AG04449 (cell line): ENCODE measurements around the gene PATE4.
"Not testable (repeated sequence)": the region's sequence is repeated elsewhere in the genome, so short reads cannot be mapped to it uniquely, and the experiment has no call there.

Experiments used
- CTCF ChIA-PET: fragments of 350-600 bp; formaldehyde crosslinking; extraction: SDS; loops from one replicate; lab custom pipeline; 2021; ENCODE audit warnings: antibody characterized with exemption; lab: Yijun Ruan, JAX
- POLR2A ChIA-PET: fragments of 400-600, 350-600 bp; formaldehyde crosslinking; extraction: SDS; loops from one replicate; lab custom pipeline; 2020; ENCODE audit warnings: antibody characterized with exemption, inconsistent platforms; lab: Yijun Ruan, JAX
- DNase-seq: peaks from one replicate; pipeline ENCODE4 v3.0.0-alpha.2; 2010; ENCODE audit warnings: low read depth, low spot score
- H3K4me3 ChIP-seq: 2 replicates; pipeline ENCODE4 v1.5.1; 2011; ENCODE audit warnings: low read depth, mild to moderate bottlenecking, control low read depth, low read length
- CTCF ChIP-seq: IDR thresholded peaks from one replicate; pipeline ENCODE4 v1.5.1; 2011; ENCODE audit warnings: mild to moderate bottlenecking, moderate library complexity, low read length, control low read depth, inconsistent platforms; ENCODE audit not compliant: insufficient read depth; ENCODE audit errors: missing control alignments

The PATE4 gene

GRCh38 chr11:125802387-125802786, 30.7 kb upstream of the PATE4 start:
- H3K4me3 ChIP-seq = no peak overlapping the region
- ChIA-PET CTCF (no interaction called here), POLR2A (no interaction called here)
- no peak for TF ChIP-seq CTCF
- DNase-seq = no peak

- no peak for TF ChIP-seq CTCF
- CTCF ChIA-PET = no interaction called here
- no peak overlapping the region for H3K4me3 ChIP-seq
- POLR2A ChIA-PET = no interaction called here
- no peak for DNase-seq
These were observed 25.2 kb upstream of the PATE4 start for GRCh38 chr11:125807909-125808308.

- CTCF ChIA-PET = no interaction called here
- POLR2A ChIA-PET = no interaction called here
- no peak for DNase-seq
- H3K4me3 ChIP-seq = no peak overlapping the region
- no peak for TF ChIP-seq CTCF
These were observed 2.6 kb downstream of the PATE4 start for GRCh38 chr11:125835748-125836147.

- CTCF ChIA-PET = no interaction called here
- TF ChIP-seq CTCF = no peak
These were observed 9.3 kb downstream of the PATE4 start for GRCh38 chr11:125842321-125842948.

GRCh38 chr11:125846188-125846587, 13.1 kb downstream of the PATE4 start:
- DNase-seq = no peak
- ChIA-PET POLR2A (no interaction called here), CTCF (no interaction called here)
- H3K4me3 ChIP-seq = no peak overlapping the region
- no peak for TF ChIP-seq CTCF

More at GRCh38 chr11:125842321-125842948, 9.3 kb downstream of the PATE4 start:
- DNase-seq = no peak
- H3K4me3 ChIP-seq = no peak overlapping the region
- POLR2A ChIA-PET = no interaction called here

GRCh38 chr11:125857670-125858069, 24.6 kb downstream of the PATE4 start:
- DNase-seq, CTCF ChIA-PET, H3K4me3 ChIP-seq, POLR2A ChIA-PET: not testable (repeated sequence)

GRCh38 chr11:125862786-125863185, 29.7 kb downstream of the PATE4 start:
- POLR2A ChIA-PET, CTCF ChIA-PET, H3K4me3 ChIP-seq, DNase-seq: not testable (repeated sequence)

- POLR2A ChIA-PET, CTCF ChIA-PET, DNase-seq, H3K4me3 ChIP-seq: not testable (repeated sequence)
These were observed 32.2 kb downstream of the PATE4 start for GRCh38 chr11:125865354-125865753.
